GM12864 (cell line): ENCODE measurements around the gene FAM117B.
"Not testable (repeated sequence)": the region's sequence is repeated elsewhere in the genome, so short reads cannot be mapped to it uniquely, and the experiment has no call there.

ENCODE experiments used
- DNase-seq: peaks from one replicate; pipeline ENCODE4 v3.0.0-alpha.2; 2011; ENCODE audit warnings: low read depth
- H3K4me3 ChIP-seq: 2 replicates; pipeline ENCODE4 v1.5.1; 2011; ENCODE audit warnings: mild to moderate bottlenecking, low read depth, low read length, control low read depth
- CTCF ChIP-seq: IDR thresholded peaks from 2 replicates; pipeline ENCODE4 v1.5.1; 2011; ENCODE audit warnings: low read depth, mild to moderate bottlenecking, moderate library complexity, low read length, control low read depth, inconsistent platforms; ENCODE audit errors: missing control alignments

The FAM117B gene

GRCh38 chr2:202690321-202690900 is 55.6 kb downstream of the FAM117B start:
- H3K4me3 ChIP-seq = no peak overlapping the region
- DNase-seq = no peak
- TF ChIP-seq CTCF = no peak

GRCh38 chr2:202693503-202693902 is 58.7 kb downstream of the FAM117B start:
- H3K4me3 ChIP-seq = no peak overlapping the region
- TF ChIP-seq CTCF = no peak
- no peak for DNase-seq

GRCh38 chr2:202695166-202695565 is 60.4 kb downstream of the FAM117B start:
- DNase-seq = no peak
- no peak overlapping the region for H3K4me3 ChIP-seq
- no peak for TF ChIP-seq CTCF

GRCh38 chr2:202700075-202700901 is 65.5 kb downstream of the FAM117B start:
- DNase-seq = no peak
- H3K4me3 ChIP-seq = no peak overlapping the region
- TF ChIP-seq CTCF = no peak

- DNase-seq = no peak
- no peak overlapping the region for H3K4me3 ChIP-seq
- TF ChIP-seq CTCF = no peak
Measured at GRCh38 chr2:202703091-202703490, 68.3 kb downstream of the FAM117B start.

- no peak for DNase-seq
- no peak overlapping the region for H3K4me3 ChIP-seq
- no peak for TF ChIP-seq CTCF
Measured at GRCh38 chr2:202704248-202704647, 69.5 kb downstream of the FAM117B start.

- no peak overlapping the region for H3K4me3 ChIP-seq
- DNase-seq = no peak
- TF ChIP-seq CTCF = no peak
Measured at GRCh38 chr2:202705446-202706020, 70.8 kb downstream of the FAM117B start.

GRCh38 chr2:202714971-202715935 is 80.5 kb downstream of the FAM117B start:
- not testable (repeated sequence) for H3K4me3 ChIP-seq, DNase-seq
